Liver (tissue), 9 donors: ENCODE measurements around the gene ZNF782. TPM values are rescaled to one million over a fixed set of nuclear protein-coding genes. Genes with fewer than 3 reads are reported as not detected.
"Not testable (repeated sequence)": the region's sequence is repeated elsewhere in the genome, so short reads cannot be mapped to it uniquely, and the experiment has no call there.

Source experiments
- DNase-seq: peaks from one replicate; pipeline ENCODE4 v3.0.0-alpha.2; 2017; ENCODE audit warnings: low spot score
- H3K27ac ChIP-seq, 2 donors: one replicate each; pipeline ENCODE4 v1.7.0; 2013; ENCODE audit warnings: inconsistent platforms in 2 of 2, low read length in 2 of 2, control low read depth in 1 of 2, low read depth in 1 of 2, mild to moderate bottlenecking in 1 of 2
- H3K27me3 ChIP-seq, 4 donors: one replicate each; pipeline versions ENCODE4 v1.6.1 to v1.7.0; 2013; ENCODE audit warnings: low read length in 3 of 4, inconsistent platforms in 1 of 4, mild to moderate bottlenecking in 1 of 4, moderate library complexity in 1 of 4; ENCODE audit not compliant: control insufficient read depth in 4 of 4, insufficient read depth in 4 of 4
- H3K36me3 ChIP-seq, 4 donors: one replicate each; pipeline versions ENCODE4 v1.6.1 to v1.7.0; 2013; ENCODE audit warnings: low read length in 3 of 4, mild to moderate bottlenecking in 3 of 4, low read depth in 1 of 4, moderate library complexity in 1 of 4; ENCODE audit not compliant: control insufficient read depth in 4 of 4, insufficient read depth in 3 of 4
- H3K4me1 ChIP-seq, 4 donors: one replicate each; pipeline versions ENCODE4 v1.6.1 to v1.7.0; 2013; ENCODE audit warnings: low read length in 3 of 4, mild to moderate bottlenecking in 3 of 4, moderate library complexity in 1 of 4; ENCODE audit not compliant: control insufficient read depth in 4 of 4, insufficient read depth in 4 of 4
- H3K4me3 ChIP-seq, 3 donors: one replicate each; pipeline versions ENCODE4 v1.6.1 to v1.7.0; 2013; ENCODE audit warnings: low read length in 3 of 3, control low read depth in 1 of 3, low read depth in 1 of 3, mild to moderate bottlenecking in 1 of 3
- H3K9ac ChIP-seq, 2 donors: one replicate each; pipeline ENCODE4 v1.7.0; 2013; ENCODE audit warnings: low read length in 2 of 2, mild to moderate bottlenecking in 2 of 2, moderate library complexity in 2 of 2, control low read depth in 1 of 2, low read depth in 1 of 2
- H3K9me3 ChIP-seq, 4 donors: one replicate each; pipeline versions ENCODE4 v1.6.1 to v1.7.0; 2013; ENCODE audit warnings: low read length in 3 of 4; ENCODE audit not compliant: control insufficient read depth in 4 of 4
- CTCF ChIP-seq: fragments of 150-350 bp; IDR thresholded peaks from 2 replicates; pipeline ENCODE4 v1.5.1; 2017; ENCODE audit warnings: improper control_type of control experiment, low read depth, low read length; ENCODE audit not compliant: missing input control
- EGR1 ChIP-seq, 2 donors: IDR thresholded peaks; 2 replicates each; pipeline ENCODE4 v1.6.1; 2016 to 2018; ENCODE audit warnings: antibody characterized with exemption in 2 of 2, low read depth in 2 of 2
- FOXA1 ChIP-seq: IDR thresholded peaks from 2 replicates; pipeline ENCODE4 v1.6.1; 2016; ENCODE audit warnings: antibody characterized with exemption
- FOXA2 ChIP-seq: IDR thresholded peaks from 2 replicates; pipeline ENCODE4 v1.6.1; 2016; ENCODE audit warnings: antibody characterized with exemption
- GABPA ChIP-seq, 2 donors: IDR thresholded peaks in 1 of 2; conservative IDR thresholded peaks in 1 of 2; 2 replicates each; pipeline ENCODE4 v1.6.1; 2016; ENCODE audit warnings: antibody characterized with exemption in 2 of 2, mild to moderate bottlenecking in 1 of 2, moderate library complexity in 1 of 2
- HNF4A ChIP-seq, 2 donors: conservative IDR thresholded peaks; 2 replicates each; pipeline ENCODE4 v1.6.1; 2016; ENCODE audit warnings: antibody characterized with exemption in 2 of 2, mild to moderate bottlenecking in 2 of 2
- HNF4G ChIP-seq: IDR thresholded peaks from 2 replicates; pipeline ENCODE4 v1.6.1; 2016; ENCODE audit warnings: antibody characterized with exemption
- JUND ChIP-seq, 2 donors: IDR thresholded peaks; 2 replicates each; pipeline ENCODE4 v1.6.1; 2016; ENCODE audit warnings: antibody characterized with exemption in 2 of 2
- NR2F2 ChIP-seq: IDR thresholded peaks from 2 replicates; pipeline ENCODE4 v1.6.1; 2016; ENCODE audit warnings: antibody characterized with exemption
- RAD21 ChIP-seq, 2 donors: IDR thresholded peaks; 2 replicates each; pipeline ENCODE4 v1.6.1; 2016; ENCODE audit warnings: antibody characterized with exemption in 2 of 2, mild to moderate bottlenecking in 2 of 2
- REST ChIP-seq: IDR thresholded peaks from 2 replicates; pipeline ENCODE4 v1.6.1; 2016; ENCODE audit warnings: antibody characterized with exemption, mild to moderate bottlenecking
- RXRA ChIP-seq, 2 donors: IDR thresholded peaks; 2 replicates each; pipeline ENCODE4 v1.6.1; 2017 to 2018; ENCODE audit warnings: antibody characterized with exemption in 2 of 2, mild to moderate bottlenecking in 1 of 2
- SP1 ChIP-seq: IDR thresholded peaks from 2 replicates; pipeline ENCODE4 v1.6.1; 2018; ENCODE audit warnings: antibody characterized with exemption, mild to moderate bottlenecking
- TAF1 ChIP-seq: conservative IDR thresholded peaks from 2 replicates; pipeline ENCODE4 v1.6.1; 2016; ENCODE audit warnings: antibody characterized with exemption, mild to moderate bottlenecking
- YY1 ChIP-seq: IDR thresholded peaks from 2 replicates; pipeline ENCODE4 v1.6.1; 2016; ENCODE audit warnings: antibody characterized with exemption, mild to moderate bottlenecking
- ZBTB33 ChIP-seq: IDR thresholded peaks from 2 replicates; pipeline ENCODE4 v1.6.1; 2016; ENCODE audit warnings: antibody characterized with exemption
- WGBS: extraction: QIAGEN DNeasy Blood & Tissue Kit; methylation state at CpG from one replicate; pipeline ENCODE4 v1.1.7; 2013; 5-methylcytosine and 5-hydroxymethylcytosine counted together
- polyA plus RNA-seq, 2 donors: library from polyadenylated mRNA; stranded (reverse) in 1 of 2; unstranded in 1 of 2; fragments of 200-250 nt in 1 of 2; fragments of >200 nt in 1 of 2; fragmentation: Nextera tagmentation in 1 of 2; extraction: Ambion mirVana in 1 of 2; gene quantifications; one replicate each; pipeline versions ENCODE4 v1.2.1 to v1.2.3, GENCODE V29; 2013 to 2015
- total RNA-seq, 2 donors: library from RNA; depleted of rRNA; stranded (reverse); fragments of >200 nt; gene quantifications; one replicate each; pipeline ENCODE4 v1.2.3, GENCODE V29; 2014
- TF ChIP-seq, protein P1 (sequence below): IDR thresholded peaks from 2 replicates; pipeline ENCODE4 v1.6.1; 2016; ENCODE audit warnings: antibody characterized with exemption
- TF ChIP-seq, protein P2 (sequence below): IDR thresholded peaks from 2 replicates; pipeline ENCODE4 v1.6.1; 2016; ENCODE audit warnings: antibody characterized with exemption
- donor health status: healthy.
- donor health status: healthy.
- donor health status: healthy.
- donor health status: healthy.
- donor health status: healthy.

The ZNF782 gene
- total and polyA plus RNA-seq, 4 donors = 0.70 to 7.4 (median 2.1) TPM

DNA sequence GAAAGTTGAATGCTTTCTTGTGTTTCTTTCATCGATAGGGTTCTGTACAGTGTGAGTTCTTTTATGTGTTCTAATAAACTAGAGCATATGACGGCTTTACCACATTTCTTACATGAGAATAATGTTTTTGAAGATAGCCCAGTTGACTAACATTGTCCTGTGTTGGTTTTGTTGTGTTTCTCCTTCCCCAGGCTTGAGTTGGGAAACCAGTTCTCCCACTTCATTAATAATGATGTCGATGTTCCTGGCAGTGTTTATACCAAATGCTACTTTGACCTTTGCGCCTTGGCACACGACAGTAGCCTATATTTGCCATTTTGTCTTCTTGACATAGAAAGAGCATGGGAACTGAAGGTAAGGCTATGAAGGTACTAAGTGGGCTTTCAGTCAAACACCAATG lies 14.4 kb upstream of the ZNF782 start:
- Histone ChIP-seq H3K4me1 (no peaks in the 10 kb centered on the region), H3K9me3 (no peaks in the 10 kb centered on the region), H3K36me3 (no peaks in the 10 kb centered on the region), H3K27me3 (no peaks in the 10 kb centered on the region), H3K9ac (no peak overlapping the region), H3K27ac (no peak overlapping the region), H3K4me3 (no peak overlapping the region)
- DNase-seq = no peak
- TF ChIP-seq HNF4G = no peak
- TF ChIP-seq, protein P1, sequence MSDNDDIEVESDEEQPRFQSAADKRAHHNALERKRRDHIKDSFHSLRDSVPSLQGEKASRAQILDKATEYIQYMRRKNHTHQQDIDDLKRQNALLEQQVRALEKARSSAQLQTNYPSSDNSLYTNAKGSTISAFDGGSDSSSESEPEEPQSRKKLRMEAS = no peak
- TF ChIP-seq FOXA1 = no peak
- peak; percentile 33 for TF ChIP-seq SP1
- TF ChIP-seq TAF1 = no peak
- no peak for TF ChIP-seq RXRA (IDR thresholded peaks at IDR 0.05)
- TF ChIP-seq HNF4A (conservative IDR thresholded peaks at IDR 0.05) = peak in 1 of 2 donors; percentile 14
- TF ChIP-seq, protein P2, sequence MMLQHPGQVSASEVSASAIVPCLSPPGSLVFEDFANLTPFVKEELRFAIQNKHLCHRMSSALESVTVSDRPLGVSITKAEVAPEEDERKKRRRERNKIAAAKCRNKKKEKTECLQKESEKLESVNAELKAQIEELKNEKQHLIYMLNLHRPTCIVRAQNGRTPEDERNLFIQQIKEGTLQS = no peak
- TF ChIP-seq NR2F2 = no peak
- no peak for TF ChIP-seq EGR1 (IDR thresholded peaks at IDR 0.05; ENCODE audit: low read depth in 2 of 2)
- no peak for TF ChIP-seq JUND (IDR thresholded peaks at IDR 0.05)
- 68% methylated on average over 5 of the region's 5 CpGs for WGBS

- 82% methylated on average over 7 of the region's 7 CpGs for WGBS
- Histone ChIP-seq H3K4me1 (no peaks in the 10 kb centered on the region), H3K27me3 (no peaks in the 10 kb centered on the region), H3K36me3 (no peaks in the 10 kb centered on the region), H3K9ac (no peak overlapping the region), H3K9me3 (no peaks in the 10 kb centered on the region), H3K27ac (no peak overlapping the region), H3K4me3 (no peak overlapping the region)
- TF ChIP-seq EGR1 (IDR thresholded peaks at IDR 0.05; ENCODE audit: low read depth in 2 of 2) = no peak
- no peak for TF ChIP-seq FOXA1
- TF ChIP-seq HNF4A (conservative IDR thresholded peaks at IDR 0.05) = no peak
- no peak for TF ChIP-seq SP1
- TF ChIP-seq ZBTB33 = no peak
- no peak for TF ChIP-seq GABPA (IDR thresholded peaks at IDR 0.05 in 1 of 2, conservative IDR thresholded peaks at IDR 0.05 in 1 of 2)
- TF ChIP-seq REST = no peak
- TF ChIP-seq RAD21 (IDR thresholded peaks at IDR 0.05) = no peak
- no peak for TF ChIP-seq HNF4G
- TF ChIP-seq FOXA2 = no peak
- TF ChIP-seq, protein P1 = no peak
- no peak for TF ChIP-seq JUND (IDR thresholded peaks at IDR 0.05)
- TF ChIP-seq RXRA (IDR thresholded peaks at IDR 0.05) = no peak
- no peak for TF ChIP-seq TAF1
- no peak for TF ChIP-seq YY1
- TF ChIP-seq, protein P2 = no peak
- no peak for TF ChIP-seq CTCF
- no peak for DNase-seq
Observed at GRCh38 chr9:96867079-96867804, 12.9 kb upstream of the ZNF782 start.

DNA sequence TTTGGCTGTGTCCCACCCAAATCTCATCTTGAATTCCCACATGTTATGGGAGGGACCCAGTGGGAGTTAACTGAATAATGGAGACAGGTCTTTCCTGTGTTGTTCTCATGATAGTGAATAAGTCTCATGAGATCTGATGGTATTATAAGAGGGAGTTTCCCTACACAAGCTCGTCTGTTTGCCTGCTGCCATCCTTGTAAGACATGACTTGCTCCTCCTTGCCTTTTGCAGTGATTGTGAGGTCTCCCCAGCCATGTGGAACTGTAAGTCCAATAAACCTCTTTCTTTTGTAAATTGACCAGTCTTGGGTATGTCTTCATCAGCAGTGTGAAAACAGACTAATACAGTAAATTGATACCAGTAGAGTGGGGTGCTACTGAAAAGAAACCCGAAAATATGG lies 10.9 kb upstream of the ZNF782 start:
- H3K36me3 ChIP-seq = not testable (repeated sequence)

More for the DNA sequence above, 10.9 kb upstream of the ZNF782 start:
- H3K9ac ChIP-seq, H3K27ac ChIP-seq, H3K4me3 ChIP-seq, H3K27me3 ChIP-seq, H3K9me3 ChIP-seq, H3K4me1 ChIP-seq, DNase-seq: not testable (repeated sequence)
- 88% methylated on average over 2 of the region's 2 CpGs for WGBS
